Measurements from ENCODE around the gene RNF112. TPM values are rescaled to one million over a fixed set of nuclear protein-coding genes. Genes with fewer than 3 reads are reported as not detected.
A peak's percentile ranks its signal among the peaks of the same experiment; 100 is the strongest.
"Not testable (repeated sequence)": the region's sequence is repeated elsewhere in the genome, so short reads cannot be mapped to it uniquely, and the experiment has no call there.

Gene RNF112
- polyA plus RNA-seq, 4 donors = 1.1 to 5.6 (median 2.2) TPM

- DNase-seq = no peak
- Histone ChIP-seq H3K27ac (ENCODE audit: low read depth in 1 of 3, low read length in 2 of 3) (no peak overlapping the region), H3K27me3 (ENCODE audit: control insufficient read depth in 3 of 3, insufficient read depth in 3 of 3, low read length in 3 of 3) (no peaks in the 10 kb centered on the region), H3K4me1 (ENCODE audit: control insufficient read depth in 3 of 3, insufficient read depth in 2 of 3, low read depth in 1 of 3, low read length in 2 of 3) (peaks cover 0 to 5% (median 5%) of the 10 kb centered on the region in 3 donors), H3K9me3 (ENCODE audit: control insufficient read depth in 2 of 2, insufficient read depth in 1 of 2, low read depth in 1 of 2, low read length in 1 of 2) (no peaks in the 10 kb centered on the region), H3K36me3 (ENCODE audit: control insufficient read depth in 3 of 3, insufficient read depth in 2 of 3, low read depth in 1 of 3, low read length in 3 of 3) (no peaks in the 10 kb centered on the region), H3K4me3 (ENCODE audit: low read depth in 1 of 3, low read length in 3 of 3) (no peak overlapping the region)
- FAIRE-seq = no peak
- 80 to 93% (median 86%) methylated on average over 2 of the region's 2 CpGs for WGBS, 3 donors
Observed at GRCh38 chr17:19454074-19454473, 43.0 kb downstream of the RNF112 start.

GRCh38 chr17:19456016-19456927 lies 45.2 kb downstream of the RNF112 start:
- Histone ChIP-seq H3K4me1 (ENCODE audit: control insufficient read depth in 3 of 3, insufficient read depth in 2 of 3, low read depth in 1 of 3, low read length in 2 of 3) (peaks cover 0 to 3% (median 0%) of the 10 kb centered on the region in 3 donors), H3K27me3 (ENCODE audit: control insufficient read depth in 3 of 3, insufficient read depth in 3 of 3, low read length in 3 of 3) (no peaks in the 10 kb centered on the region), H3K9me3 (ENCODE audit: control insufficient read depth in 2 of 2, insufficient read depth in 1 of 2, low read depth in 1 of 2, low read length in 1 of 2) (no peaks in the 10 kb centered on the region), H3K36me3 (ENCODE audit: control insufficient read depth in 3 of 3, insufficient read depth in 2 of 3, low read depth in 1 of 3, low read length in 3 of 3) (no peaks in the 10 kb centered on the region), H3K27ac (ENCODE audit: low read depth in 1 of 3, low read length in 2 of 3) (no peak overlapping the region), H3K4me3 (ENCODE audit: low read depth in 1 of 3, low read length in 3 of 3) (no peak overlapping the region)
- no peak for DNase-seq
- WGBS, 3 donors = 84 to 90% (median 89%) methylated on average over 6 of the region's 6 CpGs
- no peak for FAIRE-seq

GRCh38 chr17:19457046-19457445 lies 46.0 kb downstream of the RNF112 start:
- Histone ChIP-seq H3K4me1 (ENCODE audit: control insufficient read depth in 3 of 3, insufficient read depth in 2 of 3, low read depth in 1 of 3, low read length in 2 of 3) (peaks cover 0 to 6% (median 0%) of the 10 kb centered on the region in 3 donors), H3K36me3 (ENCODE audit: control insufficient read depth in 3 of 3, insufficient read depth in 2 of 3, low read depth in 1 of 3, low read length in 3 of 3) (no peaks in the 10 kb centered on the region), H3K27ac (ENCODE audit: low read depth in 1 of 3, low read length in 2 of 3) (no peak overlapping the region), H3K4me3 (ENCODE audit: low read depth in 1 of 3, low read length in 3 of 3) (no peak overlapping the region), H3K27me3 (ENCODE audit: control insufficient read depth in 3 of 3, insufficient read depth in 3 of 3, low read length in 3 of 3) (no peaks in the 10 kb centered on the region), H3K9me3 (ENCODE audit: control insufficient read depth in 2 of 2, insufficient read depth in 1 of 2, low read depth in 1 of 2, low read length in 1 of 2) (no peaks in the 10 kb centered on the region)
- FAIRE-seq = no peak
- WGBS, 3 donors = 86 to 88% (median 88%) methylated on average over 3 of the region's 3 CpGs
- no peak for DNase-seq

DNA sequence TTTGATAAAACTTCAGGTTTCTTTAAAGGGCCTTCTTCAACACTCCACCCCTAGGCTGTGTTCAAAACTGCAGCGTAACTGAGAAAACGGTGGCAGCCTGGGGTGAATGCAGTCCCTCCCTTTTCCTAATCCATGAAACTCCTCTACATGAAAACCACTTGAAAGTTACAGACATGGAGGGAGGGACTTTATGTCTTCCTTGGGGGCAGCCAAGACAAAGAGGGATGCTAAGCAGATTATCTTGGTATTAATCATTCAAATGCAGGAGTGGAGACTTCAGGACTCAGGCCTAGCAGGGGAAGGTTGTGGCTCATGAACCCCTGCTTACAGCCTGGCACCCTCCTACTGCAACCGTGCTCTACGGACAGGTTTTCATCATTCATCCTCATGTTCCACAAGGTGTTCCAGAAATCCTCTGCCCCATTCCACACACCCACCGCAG lies 46.8 kb downstream of the RNF112 start:
- no peaks in the 10 kb centered on the region for H3K27me3 ChIP-seq (ENCODE audit: control insufficient read depth in 3 of 3, insufficient read depth in 3 of 3, low read length in 3 of 3)
- DNase-seq = no peak
- FAIRE-seq = no peak
- no peaks in the 10 kb centered on the region for H3K9me3 ChIP-seq (ENCODE audit: control insufficient read depth in 2 of 2, insufficient read depth in 1 of 2, low read depth in 1 of 2, low read length in 1 of 2)
- WGBS, 3 donors = 84 to 89% (median 85%) methylated on average over 5 of the region's 5 CpGs
- H3K36me3 ChIP-seq (ENCODE audit: control insufficient read depth in 3 of 3, insufficient read depth in 2 of 3, low read depth in 1 of 3, low read length in 3 of 3) = no peaks in the 10 kb centered on the region
- no peak overlapping the region for H3K4me3 ChIP-seq (ENCODE audit: low read depth in 1 of 3, low read length in 3 of 3)
- peaks cover 0 to 6% (median 0%) of the 10 kb centered on the region in 3 donors for H3K4me1 ChIP-seq (ENCODE audit: control insufficient read depth in 3 of 3, insufficient read depth in 2 of 3, low read depth in 1 of 3, low read length in 2 of 3)
- no peak overlapping the region for H3K27ac ChIP-seq (ENCODE audit: low read depth in 1 of 3, low read length in 2 of 3)

- H3K4me1 ChIP-seq (ENCODE audit: control insufficient read depth in 3 of 3, insufficient read depth in 2 of 3, low read depth in 1 of 3, low read length in 2 of 3); H3K36me3 ChIP-seq (ENCODE audit: control insufficient read depth in 3 of 3, insufficient read depth in 2 of 3, low read depth in 1 of 3, low read length in 3 of 3); FAIRE-seq; H3K27ac ChIP-seq (ENCODE audit: low read depth in 1 of 3, low read length in 2 of 3); H3K9me3 ChIP-seq (ENCODE audit: control insufficient read depth in 2 of 2, insufficient read depth in 1 of 2, low read depth in 1 of 2, low read length in 1 of 2); H3K27me3 ChIP-seq (ENCODE audit: control insufficient read depth in 3 of 3, insufficient read depth in 3 of 3, low read length in 3 of 3); DNase-seq; H3K4me3 ChIP-seq (ENCODE audit: low read depth in 1 of 3, low read length in 3 of 3): not testable (repeated sequence)
- WGBS, 3 donors = 91 to 94% (median 91%) methylated on average over 6 of the region's 6 CpGs
Observed at GRCh38 chr17:19458481-19458880, 47.4 kb downstream of the RNF112 start.

DNA sequence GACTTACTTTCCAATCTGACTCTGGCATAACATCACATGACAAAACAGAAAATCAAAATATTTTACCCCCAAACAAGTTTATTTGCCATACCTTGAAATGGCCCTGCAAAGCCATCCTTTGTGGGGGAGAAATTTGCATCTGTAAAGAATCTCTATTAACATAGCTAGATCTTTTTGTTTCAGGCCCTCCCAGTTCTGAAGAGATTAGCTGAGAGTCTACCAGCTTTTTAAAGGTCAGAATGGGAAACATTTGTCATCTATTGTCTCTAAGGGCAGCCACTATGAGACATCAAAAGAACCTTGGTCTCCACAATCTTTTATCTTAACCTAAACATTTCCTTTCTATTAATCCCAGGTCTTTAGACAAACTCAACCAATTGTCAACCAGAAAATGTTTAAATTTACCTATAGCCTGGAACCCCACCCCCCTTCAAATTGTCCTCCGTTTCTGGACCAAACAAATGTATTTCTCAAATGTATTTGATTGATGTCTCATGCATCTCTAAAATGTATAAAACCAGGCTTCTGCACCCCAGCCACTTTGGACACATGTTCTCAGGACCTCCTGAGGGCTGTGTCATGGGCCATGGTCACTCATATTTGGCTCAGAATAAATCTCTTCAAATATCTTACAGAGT lies 48.1 kb downstream of the RNF112 start:
- FAIRE-seq = not testable (repeated sequence)

GRCh38 chr17:19460700-19461099 lies 49.7 kb downstream of the RNF112 start:
- H3K9me3 ChIP-seq (ENCODE audit: control insufficient read depth in 2 of 2, insufficient read depth in 1 of 2, low read depth in 1 of 2, low read length in 1 of 2) = no peaks in the 10 kb centered on the region
- H3K4me3 ChIP-seq (ENCODE audit: low read depth in 1 of 3, low read length in 3 of 3) = no peak overlapping the region
- peaks cover 0 to 6% (median 0%) of the 10 kb centered on the region in 3 donors for H3K4me1 ChIP-seq (ENCODE audit: control insufficient read depth in 3 of 3, insufficient read depth in 2 of 3, low read depth in 1 of 3, low read length in 2 of 3)
- no peak for FAIRE-seq
- no peaks in the 10 kb centered on the region for H3K27me3 ChIP-seq (ENCODE audit: control insufficient read depth in 3 of 3, insufficient read depth in 3 of 3, low read length in 3 of 3)
- H3K36me3 ChIP-seq (ENCODE audit: control insufficient read depth in 3 of 3, insufficient read depth in 2 of 3, low read depth in 1 of 3, low read length in 3 of 3) = no peaks in the 10 kb centered on the region
- H3K27ac ChIP-seq (ENCODE audit: low read depth in 1 of 3, low read length in 2 of 3) = no peak overlapping the region
- no peak for DNase-seq
- 63 to 77% (median 72%) methylated on average over 3 of the region's 3 CpGs for WGBS, 3 donors

More for the DNA sequence above, 48.1 kb downstream of the RNF112 start:
- DNase-seq; H3K27me3 ChIP-seq (ENCODE audit: control insufficient read depth in 3 of 3, insufficient read depth in 3 of 3, low read length in 3 of 3); H3K4me1 ChIP-seq (ENCODE audit: control insufficient read depth in 3 of 3, insufficient read depth in 2 of 3, low read depth in 1 of 3, low read length in 2 of 3); H3K9me3 ChIP-seq (ENCODE audit: control insufficient read depth in 2 of 2, insufficient read depth in 1 of 2, low read depth in 1 of 2, low read length in 1 of 2); H3K4me3 ChIP-seq (ENCODE audit: low read depth in 1 of 3, low read length in 3 of 3); H3K27ac ChIP-seq (ENCODE audit: low read depth in 1 of 3, low read length in 2 of 3); H3K36me3 ChIP-seq (ENCODE audit: control insufficient read depth in 3 of 3, insufficient read depth in 2 of 3, low read depth in 1 of 3, low read length in 3 of 3): not testable (repeated sequence)
- WGBS, 3 donors = 72 to 76% (median 75%) methylated on average over 1 of the region's 1 CpG

DNA sequence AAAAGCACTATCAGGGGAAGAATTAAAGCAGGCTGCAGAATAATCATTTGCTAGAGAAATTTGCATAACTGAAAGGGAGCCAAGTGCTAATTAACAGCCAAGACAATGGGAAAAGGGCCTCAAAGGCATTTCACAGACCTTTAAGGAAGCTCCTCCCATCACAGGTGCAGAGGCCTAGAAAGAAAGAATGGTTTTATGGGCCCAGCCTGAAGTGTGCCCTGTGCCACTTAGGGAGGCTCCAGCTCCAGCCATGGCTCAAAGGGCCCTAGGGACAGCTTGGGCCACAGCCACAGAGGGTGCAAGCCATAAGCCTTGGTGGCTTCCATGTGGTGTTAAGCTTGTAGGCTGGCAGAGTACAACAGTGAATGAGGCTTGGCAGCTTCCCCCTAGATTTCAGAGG lies 50.1 kb downstream of the RNF112 start:
- peak in 1 of 2 donors; percentile 23 for DNase-seq
- no peaks in the 10 kb centered on the region for H3K27me3 ChIP-seq (ENCODE audit: control insufficient read depth in 3 of 3, insufficient read depth in 3 of 3, low read length in 3 of 3)
- no peaks in the 10 kb centered on the region for H3K36me3 ChIP-seq (ENCODE audit: control insufficient read depth in 3 of 3, insufficient read depth in 2 of 3, low read depth in 1 of 3, low read length in 3 of 3)
- no peak for FAIRE-seq
- H3K9me3 ChIP-seq (ENCODE audit: control insufficient read depth in 2 of 2, insufficient read depth in 1 of 2, low read depth in 1 of 2, low read length in 1 of 2) = no peaks in the 10 kb centered on the region
- H3K4me3 ChIP-seq (ENCODE audit: low read depth in 1 of 3, low read length in 3 of 3) = no peak overlapping the region
- H3K27ac ChIP-seq (ENCODE audit: low read depth in 1 of 3, low read length in 2 of 3) = no peak overlapping the region
- H3K4me1 ChIP-seq (ENCODE audit: control insufficient read depth in 3 of 3, insufficient read depth in 2 of 3, low read depth in 1 of 3, low read length in 2 of 3) = peaks cover 0 to 6% (median 0%) of the 10 kb centered on the region in 3 donors

All from small intestine (tissue), 7 donors.